Caco-2 (cell line): Measurements from ENCODE around the gene CDYL2. TPM values are rescaled to one million over a fixed set of nuclear protein-coding genes. Genes with fewer than 3 reads are reported as not detected.

ENCODE experiments used
- BruUV-seq: library from RNA; stranded (reverse); fragments of 400-500 nt; replicated peaks from 2 replicates; lab custom pipeline; 2021; lab: Mats Ljungman, UMichigan
- CTCF ChIA-PET: fragments of 300-600 bp; sonication (Branson Sonifier 250); formaldehyde crosslinking; loops from one replicate; lab custom pipeline; 2022; ENCODE audit warnings: antibody characterized with exemption; lab: Charles Lee
- POLR2A ChIA-PET: fragments of 300-600 bp; sonication (Branson Sonifier 250); formaldehyde crosslinking; loops from one replicate; lab custom pipeline; 2022; ENCODE audit warnings: antibody characterized with exemption; lab: Charles Lee
- DNase-seq, 2 experiments: peaks; one replicate each; pipeline versions ENCODE4 v3.0.0 to v3.0.0-alpha.2; 2020 to 2022
- H3K27me3 ChIP-seq: replicated peaks from 2 replicates; pipeline ENCODE4 v1.6.0; 2011; ENCODE audit warnings: low read length; ENCODE audit not compliant: control insufficient read depth, insufficient read depth
- H3K36me3 ChIP-seq: 2 replicates; pipeline ENCODE4 v1.5.1; 2011; ENCODE audit warnings: low read length; ENCODE audit not compliant: control insufficient read depth, insufficient read depth
- H3K4me1 ChIP-seq: fragments of 250-450 bp; sonication (Bioruptor Pico); 2 replicates; pipeline ENCODE4 v1.5.1; 2020; ENCODE audit warnings: mild to moderate bottlenecking
- H3K4me3 ChIP-seq: 2 replicates; pipeline ENCODE4 v1.5.1; 2011; ENCODE audit warnings: low read depth, mild to moderate bottlenecking, control low read depth, low read length
- H3K9me3 ChIP-seq: fragments of 250-450 bp; sonication (Bioruptor Pico); 2 replicates; pipeline ENCODE4 v1.5.1; 2020; ENCODE audit warnings: mild to moderate bottlenecking, moderate library complexity
- H3K27ac Mint-ChIP-seq: one replicate; pipeline ENCODE4 v1.8.0; 2022; ENCODE audit warnings: mixed read lengths; ENCODE audit not compliant: unreplicated experiment
- H3K27me3 Mint-ChIP-seq: one replicate; pipeline ENCODE4 v1.8.0; 2022; ENCODE audit warnings: mixed read lengths; ENCODE audit not compliant: insufficient read depth, unreplicated experiment
- H3K36me3 Mint-ChIP-seq: one replicate; pipeline ENCODE4 v1.8.0; 2022; ENCODE audit warnings: mild to moderate bottlenecking, mixed read lengths; ENCODE audit not compliant: insufficient read depth, unreplicated experiment
- H3K4me1 Mint-ChIP-seq: one replicate; pipeline ENCODE4 v1.8.0; 2022; ENCODE audit warnings: low read depth, mixed read lengths; ENCODE audit not compliant: unreplicated experiment
- H3K4me3 Mint-ChIP-seq: one replicate; pipeline ENCODE4 v1.8.0; 2022; ENCODE audit warnings: mild to moderate bottlenecking, moderate library complexity, mixed read lengths; ENCODE audit not compliant: unreplicated experiment
- H3K9me3 Mint-ChIP-seq: one replicate; pipeline ENCODE4 v1.8.0; 2022; ENCODE audit warnings: mixed read lengths; ENCODE audit not compliant: unreplicated experiment
- intact Hi-C: fragments of 100-400 bp; cut with micrococcal nuclease; formaldehyde crosslinking; loops from one replicate; pipeline ENCODE4 v1.10.0; 2022; ENCODE audit not compliant: unreplicated experiment
- total RNA-seq: library from RNA; stranded (reverse); gene quantifications from 2 replicates; pipeline ENCODE4 v1.2.3, GENCODE V29; 2022
- TF ChIP-seq, protein P1 (sequence below), 2 experiments: fragments of 200-600 bp in 1 of 2; IDR thresholded peaks; 1 replicate in 1 of 2; 2 replicates in 1 of 2; pipeline versions ENCODE4 v1.5.1 to v1.8.0; 2011 to 2022; ENCODE audit warnings: antibody characterized with exemption in 1 of 2, control low read depth in 1 of 2, inconsistent platforms in 1 of 2, low read depth in 1 of 2, low read length in 1 of 2, mild to moderate bottlenecking in 1 of 2, moderate library complexity in 1 of 2; ENCODE audit not compliant: insufficient read depth in 1 of 2, severe bottlenecking in 1 of 2, unreplicated experiment in 1 of 2

CDYL2 gene
- total RNA-seq, 1 experiment from 2014 or later = 1.8 TPM

DNA sequence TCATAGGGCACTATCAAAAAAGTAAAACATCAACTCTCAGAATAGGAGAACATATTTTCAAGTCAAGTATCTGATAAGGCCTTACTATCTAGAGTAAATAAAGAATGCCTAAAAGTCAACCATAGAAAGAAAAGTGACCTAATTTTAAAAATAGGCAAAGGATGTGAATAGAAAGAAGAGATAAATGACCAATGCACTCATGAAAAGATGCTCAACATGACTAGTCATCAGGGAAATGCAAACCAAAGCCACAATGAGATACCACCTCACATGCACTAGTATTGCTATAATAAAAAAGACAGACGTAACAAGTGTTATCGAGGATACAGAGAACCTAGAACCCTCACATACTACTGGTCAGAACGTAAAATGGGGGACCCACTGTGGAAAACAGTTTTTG lies 172.8 kb downstream of the CDYL2 start:
- Histone ChIP-seq H3K36me3 (no peaks in the 10 kb centered on the region), H3K4me3 (no peak overlapping the region), H3K27me3 (no peaks in the 10 kb centered on the region), H3K9me3 (peaks cover 7% of the 10 kb centered on the region), H3K4me1 (no peaks in the 10 kb centered on the region)
- intact Hi-C loops = no loop called here
- no peaks in the 10 kb centered on the region for H3K4me1 Mint-ChIP-seq
- H3K27me3 Mint-ChIP-seq = peaks cover 3% of the 10 kb centered on the region
- H3K4me3 Mint-ChIP-seq = no peak overlapping the region
- H3K9me3 Mint-ChIP-seq = peaks cover 31% of the 10 kb centered on the region
- no peak overlapping the region for H3K27ac Mint-ChIP-seq
- CTCF ChIA-PET = no interaction called here
- no peak for DNase-seq
- no TSS peak for BruUV-seq
- POLR2A ChIA-PET = no interaction called here
- TF ChIP-seq, protein P1, sequence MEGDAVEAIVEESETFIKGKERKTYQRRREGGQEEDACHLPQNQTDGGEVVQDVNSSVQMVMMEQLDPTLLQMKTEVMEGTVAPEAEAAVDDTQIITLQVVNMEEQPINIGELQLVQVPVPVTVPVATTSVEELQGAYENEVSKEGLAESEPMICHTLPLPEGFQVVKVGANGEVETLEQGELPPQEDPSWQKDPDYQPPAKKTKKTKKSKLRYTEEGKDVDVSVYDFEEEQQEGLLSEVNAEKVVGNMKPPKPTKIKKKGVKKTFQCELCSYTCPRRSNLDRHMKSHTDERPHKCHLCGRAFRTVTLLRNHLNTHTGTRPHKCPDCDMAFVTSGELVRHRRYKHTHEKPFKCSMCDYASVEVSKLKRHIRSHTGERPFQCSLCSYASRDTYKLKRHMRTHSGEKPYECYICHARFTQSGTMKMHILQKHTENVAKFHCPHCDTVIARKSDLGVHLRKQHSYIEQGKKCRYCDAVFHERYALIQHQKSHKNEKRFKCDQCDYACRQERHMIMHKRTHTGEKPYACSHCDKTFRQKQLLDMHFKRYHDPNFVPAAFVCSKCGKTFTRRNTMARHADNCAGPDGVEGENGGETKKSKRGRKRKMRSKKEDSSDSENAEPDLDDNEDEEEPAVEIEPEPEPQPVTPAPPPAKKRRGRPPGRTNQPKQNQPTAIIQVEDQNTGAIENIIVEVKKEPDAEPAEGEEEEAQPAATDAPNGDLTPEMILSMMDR (IDR thresholded peaks at IDR 0.05; ENCODE audit: insufficient read depth in 1 of 2, low read depth in 1 of 2, low read length in 1 of 2, severe bottlenecking in 1 of 2, unreplicated experiment in 1 of 2) = no peak
- H3K36me3 Mint-ChIP-seq = no peaks in the 10 kb centered on the region

DNA sequence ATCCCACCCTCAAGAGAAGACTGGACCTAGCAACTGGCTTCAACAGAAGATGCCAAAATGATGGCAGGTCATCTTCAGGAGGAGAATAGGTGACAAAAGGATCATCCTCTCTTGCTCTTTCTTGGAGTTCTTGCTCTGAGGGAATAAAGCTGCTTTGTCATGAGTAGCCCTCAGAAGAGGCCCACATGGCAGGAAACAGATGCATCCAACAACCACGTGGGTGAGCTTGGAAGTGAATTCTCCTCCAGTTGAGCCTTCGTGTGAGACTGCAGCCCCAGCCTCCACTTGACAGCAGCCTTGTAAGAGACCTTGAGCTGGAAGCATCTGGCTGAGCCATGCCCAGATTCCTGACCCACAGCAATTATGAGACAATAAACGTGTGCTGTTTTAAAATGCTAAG lies 176.1 kb downstream of the CDYL2 start:
- peaks cover 11% of the 10 kb centered on the region; the same call in 1 of the 2 replicates for H3K9me3 ChIP-seq
- H3K27me3 Mint-ChIP-seq = peaks cover 7% of the 10 kb centered on the region
- no peaks in the 10 kb centered on the region for H3K27me3 ChIP-seq
- H3K27ac Mint-ChIP-seq = no peak overlapping the region
- TF ChIP-seq, protein P1 (IDR thresholded peaks at IDR 0.05; ENCODE audit: insufficient read depth in 1 of 2, low read depth in 1 of 2, low read length in 1 of 2, severe bottlenecking in 1 of 2, unreplicated experiment in 1 of 2) = no peak
- intact Hi-C loops = no loop called here
- POLR2A ChIA-PET = no interaction called here
- no peaks in the 10 kb centered on the region for H3K36me3 Mint-ChIP-seq
- DNase-seq = no peak
- CTCF ChIA-PET = interaction anchor here (0.6 kb wide), 1 partner anchor 1026 kb away, joined by 3 read pairs; no protein-coding TSS in a partner anchor
- no peak overlapping the region for H3K4me3 Mint-ChIP-seq
- H3K9me3 Mint-ChIP-seq = peaks cover 27% of the 10 kb centered on the region
- no TSS peak for BruUV-seq
- no peaks in the 10 kb centered on the region for H3K4me1 Mint-ChIP-seq
- no peaks in the 10 kb centered on the region for H3K4me1 ChIP-seq
- H3K36me3 ChIP-seq = no peaks in the 10 kb centered on the region
- H3K4me3 ChIP-seq = no peak overlapping the region

DNA sequence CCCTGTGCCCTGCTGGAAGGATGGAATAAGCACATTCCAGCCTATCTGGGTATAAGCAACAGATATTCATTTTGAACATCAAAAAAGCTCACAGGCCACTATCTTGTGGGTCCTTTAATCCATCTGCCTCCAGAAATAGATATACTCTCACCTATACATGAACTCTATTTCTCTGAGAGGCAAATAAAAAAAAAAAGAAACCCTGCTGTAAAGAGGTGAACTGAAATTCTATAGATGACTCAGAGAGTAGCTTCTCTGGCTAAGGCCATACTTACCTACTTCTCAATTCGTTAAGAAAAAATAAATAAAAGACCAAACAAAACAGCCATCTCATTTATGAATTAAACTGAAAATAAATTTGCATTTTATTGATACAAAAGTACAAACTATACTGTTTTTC lies 177.3 kb downstream of the CDYL2 start:
- H3K4me3 ChIP-seq = no peak overlapping the region
- H3K9me3 ChIP-seq = peaks cover 11% of the 10 kb centered on the region; the same call in 1 of the 2 replicates
- no peaks in the 10 kb centered on the region for H3K4me1 Mint-ChIP-seq
- TF ChIP-seq, protein P1 (IDR thresholded peaks at IDR 0.05; ENCODE audit: insufficient read depth in 1 of 2, low read depth in 1 of 2, low read length in 1 of 2, severe bottlenecking in 1 of 2, unreplicated experiment in 1 of 2) = no peak
- BruUV-seq = no TSS peak
- H3K9me3 Mint-ChIP-seq = peaks cover 27% of the 10 kb centered on the region
- no peak overlapping the region for H3K27ac Mint-ChIP-seq
- H3K36me3 Mint-ChIP-seq = no peaks in the 10 kb centered on the region
- H3K4me3 Mint-ChIP-seq = no peak overlapping the region
- H3K4me1 ChIP-seq = no peaks in the 10 kb centered on the region
- peaks cover 7% of the 10 kb centered on the region for H3K27me3 Mint-ChIP-seq
- intact Hi-C loops = no loop called here
- H3K27me3 ChIP-seq = no peaks in the 10 kb centered on the region
- ChIA-PET POLR2A (no interaction called here), CTCF (no interaction called here)
- no peak for DNase-seq
- H3K36me3 ChIP-seq = no peaks in the 10 kb centered on the region
